Effector memory CD4-positive, alpha-beta T cell (primary cell): ENCODE results near the gene RAD51B.

ENCODE experiments used
- DNase-seq, 3 donors: peaks; one replicate each; pipeline ENCODE4 v3.0.0-alpha.2; 2020
- H3K27ac ChIP-seq: 2 replicates; pipeline ENCODE4 v1.7.0; 2013; ENCODE audit warnings: mild to moderate bottlenecking, low read length, moderate library complexity; ENCODE audit not compliant: insufficient read depth, poor library complexity, severe bottlenecking
- H3K27me3 ChIP-seq: replicated peaks from 2 replicates; pipeline ENCODE4 v1.7.0; 2013; ENCODE audit warnings: mild to moderate bottlenecking, low read length; ENCODE audit not compliant: insufficient read depth, control insufficient read depth, poor library complexity, severe bottlenecking
- H3K36me3 ChIP-seq: 2 replicates; pipeline ENCODE4 v1.7.0; 2013; ENCODE audit warnings: mild to moderate bottlenecking, low read length, moderate library complexity; ENCODE audit not compliant: control insufficient read depth, insufficient read depth
- H3K4me1 ChIP-seq: 2 replicates; pipeline ENCODE4 v1.7.0; 2013; ENCODE audit warnings: low read length, mild to moderate bottlenecking; ENCODE audit not compliant: control insufficient read depth, insufficient read depth, poor library complexity, severe bottlenecking
- H3K4me3 ChIP-seq: 2 replicates; pipeline ENCODE4 v1.7.0; 2013; ENCODE audit warnings: low read length, low read depth, mild to moderate bottlenecking; ENCODE audit not compliant: insufficient read depth, poor library complexity, severe bottlenecking
- H3K9me3 ChIP-seq: 2 replicates; pipeline ENCODE4 v1.7.0; 2013; ENCODE audit warnings: mild to moderate bottlenecking, low read length, moderate library complexity; ENCODE audit not compliant: control insufficient read depth

Gene RAD51B

GRCh38 chr14:68391311-68392014, 571.9 kb downstream of the RAD51B start:
- no peak overlapping the region for H3K27ac ChIP-seq
- no peaks in the 10 kb centered on the region for H3K36me3 ChIP-seq
- no peaks in the 10 kb centered on the region for H3K27me3 ChIP-seq
- no peak for DNase-seq
- H3K4me3 ChIP-seq: no peak overlapping the region
- H3K9me3 ChIP-seq: no peaks in the 10 kb centered on the region
- H3K4me1 ChIP-seq: no peaks in the 10 kb centered on the region

DNA sequence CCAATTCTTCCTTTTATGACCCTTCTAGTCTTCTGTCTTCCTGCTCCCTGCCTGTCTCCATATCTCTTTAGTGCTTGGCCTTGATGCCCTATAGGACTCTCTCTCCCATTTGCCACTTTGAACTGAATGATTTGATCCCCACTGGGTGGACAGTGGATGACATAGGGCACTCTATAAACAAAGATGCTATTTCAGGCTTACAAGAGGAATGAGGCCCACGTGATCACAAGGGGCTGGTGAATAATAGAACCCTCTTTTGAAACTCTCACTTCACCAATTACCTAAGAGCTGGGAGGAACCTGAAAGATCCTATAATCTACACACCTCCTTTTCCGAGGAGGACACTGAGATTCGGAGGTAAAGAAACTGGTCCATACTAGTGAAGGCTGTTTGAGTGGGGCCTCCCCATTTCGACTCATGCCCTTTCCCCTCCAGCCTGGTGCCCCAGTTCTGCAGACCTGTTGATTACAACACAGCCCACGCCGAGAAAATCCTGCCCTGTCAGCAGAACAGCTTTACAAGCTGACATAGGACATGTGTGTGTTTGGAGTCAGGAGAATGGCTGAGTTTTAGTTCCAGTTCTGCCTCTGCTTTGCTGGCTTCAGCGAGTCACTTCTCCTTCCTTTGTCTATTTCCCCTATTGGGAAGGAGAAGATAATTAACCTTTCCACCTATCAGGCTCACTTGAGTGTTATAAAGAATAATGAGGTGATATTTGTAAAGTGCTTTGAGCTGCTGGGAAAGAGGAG, 573.0 kb downstream of the RAD51B start:
- Histone ChIP-seq H3K4me3 (no peak overlapping the region), H3K4me1 (no peaks in the 10 kb centered on the region), H3K27ac (no peak overlapping the region), H3K27me3 (no peaks in the 10 kb centered on the region), H3K36me3 (no peaks in the 10 kb centered on the region), H3K9me3 (no peaks in the 10 kb centered on the region)
- no peak for DNase-seq

DNA sequence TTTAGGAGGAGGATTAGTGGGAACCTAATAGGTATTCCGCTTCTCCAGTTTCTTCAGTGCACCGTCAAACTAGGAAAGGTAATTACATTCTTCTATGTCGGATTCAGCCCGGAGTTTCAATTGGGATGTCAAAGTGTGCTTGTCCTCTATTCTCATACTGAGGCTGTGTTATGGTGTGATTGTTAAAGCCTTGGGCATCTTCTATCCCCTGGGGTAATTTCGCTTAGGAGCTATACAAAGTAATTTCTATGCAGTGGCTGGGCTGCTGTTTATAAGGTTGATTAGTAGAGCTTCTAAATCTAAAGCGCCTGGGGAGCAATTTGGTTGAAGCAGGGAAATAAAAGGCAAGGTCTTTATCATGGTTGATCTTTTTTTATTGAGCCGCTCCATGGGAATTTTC, 573.7 kb downstream of the RAD51B start:
- Histone ChIP-seq H3K9me3 (no peaks in the 10 kb centered on the region), H3K4me1 (no peaks in the 10 kb centered on the region), H3K27me3 (no peaks in the 10 kb centered on the region), H3K4me3 (no peak overlapping the region), H3K36me3 (no peaks in the 10 kb centered on the region), H3K27ac (no peak overlapping the region)
- no peak for DNase-seq

DNA sequence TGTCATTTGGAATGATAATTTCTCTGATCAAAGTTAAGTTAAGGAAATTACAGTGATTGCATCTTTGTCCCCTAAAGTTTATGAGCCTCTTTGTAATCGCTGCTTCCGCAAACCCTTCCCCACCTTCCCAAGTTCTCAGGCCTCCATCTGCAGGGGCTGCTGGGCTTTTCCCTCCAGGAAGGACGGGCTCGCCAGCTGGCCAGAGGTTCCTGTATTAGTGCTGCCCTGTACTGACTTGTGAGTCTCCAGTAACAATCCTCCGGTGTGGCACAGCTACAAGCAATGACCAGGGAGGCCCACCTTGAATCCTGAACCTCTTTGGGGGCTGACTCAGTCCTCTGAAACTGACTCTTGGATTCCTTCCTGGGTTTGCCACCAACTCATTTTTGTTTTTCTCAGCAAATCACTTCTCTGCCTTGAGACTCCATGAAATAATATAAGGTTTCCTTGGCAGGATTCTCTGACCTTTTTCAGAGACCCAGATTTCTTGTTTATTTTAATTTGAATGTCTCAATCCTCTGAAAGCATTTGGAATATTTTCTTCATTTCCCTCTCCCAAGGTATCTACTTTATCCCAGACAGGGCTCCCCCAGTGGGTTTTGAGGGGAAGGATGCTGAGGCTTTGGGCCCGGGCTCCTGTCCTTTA, 574.7 kb downstream of the RAD51B start:
- DNase-seq: no peak
- Histone ChIP-seq H3K36me3 (no peaks in the 10 kb centered on the region), H3K4me1 (no peaks in the 10 kb centered on the region), H3K27me3 (no peaks in the 10 kb centered on the region), H3K9me3 (no peaks in the 10 kb centered on the region), H3K27ac (no peak overlapping the region), H3K4me3 (no peak overlapping the region)

GRCh38 chr14:68394764-68395143, 575.2 kb downstream of the RAD51B start:
- no peaks in the 10 kb centered on the region for H3K4me1 ChIP-seq
- H3K27me3 ChIP-seq: no peaks in the 10 kb centered on the region
- no peaks in the 10 kb centered on the region for H3K9me3 ChIP-seq
- H3K4me3 ChIP-seq: no peak overlapping the region
- H3K27ac ChIP-seq: no peak overlapping the region
- DNase-seq: no peak
- no peaks in the 10 kb centered on the region for H3K36me3 ChIP-seq

DNA sequence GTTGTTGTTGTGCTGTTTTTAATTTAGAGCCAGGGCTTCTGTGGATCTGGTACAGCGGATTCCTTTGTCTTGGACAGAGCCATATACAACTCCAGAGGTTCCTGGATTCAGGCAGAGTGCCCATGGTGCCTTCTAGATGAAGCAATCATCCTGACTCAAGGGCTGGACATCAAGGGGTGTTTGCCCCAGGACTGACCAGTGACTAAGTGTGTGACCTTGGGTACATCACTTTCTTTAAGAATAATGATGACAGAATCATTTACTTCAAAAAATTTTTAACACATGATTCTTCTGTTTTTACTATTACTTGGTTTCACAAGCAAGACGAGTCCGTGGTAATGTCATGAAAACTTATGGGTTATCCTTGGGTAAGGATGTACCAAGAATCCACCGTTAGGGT, 576.0 kb downstream of the RAD51B start:
- no peaks in the 10 kb centered on the region for H3K9me3 ChIP-seq
- H3K4me1 ChIP-seq: no peaks in the 10 kb centered on the region
- H3K4me3 ChIP-seq: no peak overlapping the region
- DNase-seq: no peak
- no peak overlapping the region for H3K27ac ChIP-seq
- no peaks in the 10 kb centered on the region for H3K36me3 ChIP-seq
- H3K27me3 ChIP-seq: no peaks in the 10 kb centered on the region

DNA sequence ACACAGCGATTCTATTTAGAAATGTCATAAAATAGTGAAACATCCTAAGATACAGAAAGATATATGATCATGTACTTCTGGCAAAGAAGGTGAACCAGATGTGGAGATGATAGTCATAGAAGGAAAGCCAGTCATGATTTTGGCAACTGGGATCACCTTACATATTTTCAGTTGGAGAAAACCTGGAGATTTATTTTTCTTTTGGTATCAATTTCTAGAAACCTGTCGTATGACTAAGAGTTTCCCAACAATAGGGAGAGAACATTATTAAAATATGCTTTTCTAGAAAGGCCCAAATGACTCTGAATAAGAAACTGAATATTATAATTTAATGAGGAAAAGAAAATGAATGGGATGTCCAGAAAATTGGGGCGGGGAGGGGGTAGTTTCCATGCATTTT, 576.9 kb downstream of the RAD51B start:
- H3K9me3 ChIP-seq: no peaks in the 10 kb centered on the region
- no peak overlapping the region for H3K4me3 ChIP-seq
- no peaks in the 10 kb centered on the region for H3K27me3 ChIP-seq
- H3K4me1 ChIP-seq: no peaks in the 10 kb centered on the region
- no peaks in the 10 kb centered on the region for H3K36me3 ChIP-seq
- H3K27ac ChIP-seq: no peak overlapping the region
- no peak for DNase-seq

- no peaks in the 10 kb centered on the region for H3K4me1 ChIP-seq
- DNase-seq: no peak
- no peaks in the 10 kb centered on the region for H3K9me3 ChIP-seq
- no peak overlapping the region for H3K27ac ChIP-seq
- H3K27me3 ChIP-seq: no peaks in the 10 kb centered on the region
- no peak overlapping the region for H3K4me3 ChIP-seq
- no peaks in the 10 kb centered on the region for H3K36me3 ChIP-seq
These were observed 577.8 kb downstream of the RAD51B start for GRCh38 chr14:68397371-68397811.

GRCh38 chr14:68397822-68398221, 578.2 kb downstream of the RAD51B start:
- DNase-seq: no peak

GRCh38 chr14:68398370-68398769, 578.8 kb downstream of the RAD51B start:
- no peak overlapping the region for H3K4me3 ChIP-seq
- no peaks in the 10 kb centered on the region for H3K4me1 ChIP-seq
- H3K27ac ChIP-seq: no peak overlapping the region
- no peaks in the 10 kb centered on the region for H3K27me3 ChIP-seq
- H3K9me3 ChIP-seq: no peaks in the 10 kb centered on the region
- DNase-seq: no peak
- H3K36me3 ChIP-seq: no peaks in the 10 kb centered on the region

More at GRCh38 chr14:68397822-68398221, 578.2 kb downstream of the RAD51B start:
- no peaks in the 10 kb centered on the region for H3K27me3 ChIP-seq
- H3K4me1 ChIP-seq: no peaks in the 10 kb centered on the region
- H3K27ac ChIP-seq: no peak overlapping the region
- H3K4me3 ChIP-seq: no peak overlapping the region
- no peaks in the 10 kb centered on the region for H3K9me3 ChIP-seq
- H3K36me3 ChIP-seq: no peaks in the 10 kb centered on the region
